NCI-H146 (cell line): Measurements from ENCODE around the gene HSPB8.
"Not testable (repeated sequence)": the region's sequence is repeated elsewhere in the genome, so short reads cannot be mapped to it uniquely, and the experiment has no call there.

Experiments
- DNase-seq: peaks from one replicate; lab custom pipeline; 2025; lab: John Stamatoyannopoulos, UW

Gene HSPB8

GRCh38 chr12:119206348-119207062 lies 27.8 kb downstream of the HSPB8 start:
- DNase-seq = no peak

DNA sequence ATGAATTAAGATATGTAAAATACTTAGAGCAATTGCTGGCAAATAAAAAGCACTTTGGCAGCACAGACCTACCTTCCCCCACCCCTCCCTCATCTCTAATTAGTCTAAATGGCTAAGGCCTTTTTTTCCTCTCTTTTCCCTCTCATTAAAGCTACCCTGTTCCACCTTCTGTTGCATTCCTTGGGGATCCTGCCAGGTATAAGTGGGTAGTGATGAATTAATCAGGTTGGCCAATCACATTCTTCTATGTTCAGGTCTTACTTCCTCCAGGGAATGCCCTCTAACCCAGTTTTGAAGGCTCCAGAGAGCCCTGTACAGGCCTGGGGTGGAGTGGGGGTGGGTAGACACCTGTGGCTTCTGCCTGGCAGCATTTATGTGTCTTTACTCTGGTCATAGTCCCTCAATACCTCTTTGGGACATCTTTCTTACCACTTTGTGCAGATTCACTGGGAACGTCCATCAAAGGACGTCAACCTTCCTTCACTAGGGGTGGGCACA lies 28.4 kb downstream of the HSPB8 start:
- DNase-seq = no peak

- peak; percentile 77 for DNase-seq
These were observed 29.9 kb downstream of the HSPB8 start for GRCh38 chr12:119208626-119209061.

DNA sequence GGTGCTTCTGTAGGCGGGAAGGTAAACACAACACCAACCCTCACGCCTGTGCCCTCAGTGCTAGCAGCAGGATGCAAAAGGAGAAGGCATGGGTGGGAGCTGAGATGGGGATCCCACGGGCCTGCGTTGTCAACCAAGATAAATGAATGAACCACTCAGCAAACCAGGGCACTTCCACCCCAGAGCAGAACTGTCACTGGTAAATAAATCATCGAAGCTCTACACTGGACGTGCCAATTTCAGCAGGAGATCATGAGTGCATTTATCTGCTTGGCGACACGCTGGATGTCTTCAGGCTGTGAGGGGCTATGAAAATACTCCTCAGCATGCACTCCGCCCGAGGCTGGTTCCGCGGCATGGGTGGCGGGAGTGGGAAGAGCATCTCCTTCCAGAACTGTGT lies 33.2 kb downstream of the HSPB8 start:
- no peak for DNase-seq

DNA sequence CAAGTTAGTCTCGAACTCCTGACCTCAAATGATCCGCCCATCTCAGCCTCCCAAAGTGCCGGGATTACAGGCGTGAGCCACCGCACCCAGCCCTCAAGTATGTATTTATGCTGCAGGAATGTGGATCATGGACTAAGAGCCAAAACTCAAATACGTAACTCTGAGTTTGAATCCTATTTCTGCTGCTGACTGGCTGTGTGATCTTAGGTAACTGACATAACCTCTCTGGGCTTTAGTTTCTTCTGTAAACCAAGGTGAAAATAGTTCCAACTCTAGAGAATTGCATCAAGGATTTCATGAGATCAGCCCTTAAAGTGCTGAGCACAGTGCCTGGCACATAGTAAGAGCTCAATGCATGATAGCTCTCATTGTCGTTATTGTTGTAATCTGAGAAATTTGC lies 37.4 kb downstream of the HSPB8 start:
- no peak for DNase-seq

DNA sequence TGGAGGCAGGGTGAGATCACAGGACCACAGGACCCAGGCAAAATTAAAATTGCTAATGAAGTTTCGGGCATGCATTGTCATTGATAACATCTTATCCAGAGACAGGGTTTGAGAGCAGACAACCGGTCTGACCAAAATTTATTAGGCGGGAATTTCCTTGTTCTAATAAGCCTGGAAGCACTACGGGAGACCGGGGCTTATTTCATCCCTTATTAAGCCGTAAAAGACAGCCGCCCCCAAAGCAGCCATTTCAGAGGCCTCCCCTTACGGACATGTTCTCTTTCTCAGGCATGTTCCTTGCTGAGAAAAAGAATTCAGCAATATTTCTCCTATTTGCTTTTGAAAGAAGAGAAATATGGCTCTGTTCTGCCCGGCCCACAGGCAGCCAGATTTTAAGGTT lies 40.1 kb downstream of the HSPB8 start:
- DNase-seq = not testable (repeated sequence)

DNA sequence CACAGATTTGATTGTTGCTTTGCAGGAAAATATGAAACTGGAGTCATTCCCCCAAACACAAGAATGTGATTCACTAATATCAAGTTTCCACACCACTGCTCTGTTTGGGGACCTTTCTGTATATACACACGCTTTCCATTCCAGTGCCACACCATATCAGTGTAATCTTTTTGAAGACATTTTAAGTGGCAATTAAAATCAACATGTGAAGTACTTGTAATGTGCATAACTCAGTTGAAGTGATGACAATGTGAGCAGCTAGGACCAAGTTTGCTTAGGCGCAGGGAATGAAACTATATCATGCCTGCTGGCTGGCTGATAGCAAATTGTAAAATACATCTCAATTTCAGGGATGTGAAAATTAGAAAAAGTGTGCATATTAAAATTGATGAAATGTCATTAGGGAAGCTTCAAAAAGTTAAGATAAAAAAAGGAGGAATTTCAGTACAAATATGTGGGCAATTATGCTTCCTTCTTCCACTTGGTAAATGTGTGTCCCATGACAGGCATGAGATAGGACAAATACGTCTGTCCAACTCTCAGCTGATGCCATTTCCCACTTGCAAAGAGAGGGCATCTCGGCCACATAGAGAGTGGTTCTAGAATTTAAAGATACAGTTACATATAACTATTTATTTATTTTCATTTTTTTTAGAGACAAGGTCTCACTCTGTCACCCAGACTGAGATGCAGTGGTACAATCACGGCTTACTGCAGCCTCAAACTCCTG lies 43.7 kb downstream of the HSPB8 start:
- DNase-seq = no peak

DNA sequence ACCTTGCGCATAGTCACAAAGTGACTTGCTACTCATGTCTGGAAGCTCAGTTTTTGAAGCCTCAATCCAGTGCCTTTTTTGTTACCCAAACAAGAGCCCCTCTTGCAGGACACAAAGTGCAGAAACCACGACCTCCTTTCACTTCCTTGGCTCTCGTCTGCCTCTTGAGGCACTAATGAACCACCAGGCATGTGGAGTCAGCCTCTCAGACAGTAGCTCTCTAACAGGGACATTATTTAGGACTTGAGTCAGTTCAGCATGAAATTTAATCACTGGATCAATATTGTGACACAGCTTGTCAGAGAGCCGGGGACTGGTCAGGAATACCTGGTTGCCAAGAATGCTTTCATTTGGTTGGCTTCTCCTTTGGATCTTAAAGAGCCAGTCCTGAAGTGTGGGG lies 46.7 kb downstream of the HSPB8 start:
- peak; percentile 45 for DNase-seq

GRCh38 chr12:119227292-119227691 lies 48.6 kb downstream of the HSPB8 start:
- DNase-seq = no peak

DNA sequence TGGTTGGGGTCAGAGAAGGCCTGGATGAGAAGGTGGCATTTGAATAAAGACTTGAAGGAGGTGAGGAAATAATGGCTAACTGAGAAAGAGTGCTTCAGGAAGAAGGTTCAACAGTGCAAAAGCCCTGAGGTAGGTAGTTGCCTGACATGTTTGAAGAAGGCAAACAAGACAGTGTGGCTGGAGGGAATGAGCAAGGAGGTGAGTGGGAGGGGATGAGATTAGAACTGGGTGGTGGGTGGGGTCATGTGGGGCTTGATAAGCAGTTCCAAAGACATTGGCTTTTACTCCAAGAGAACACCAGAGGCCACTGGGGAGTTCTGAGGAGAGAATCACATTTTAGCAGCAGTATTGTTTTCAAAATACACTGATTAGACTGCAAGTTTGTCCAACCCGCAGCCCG lies 50.5 kb downstream of the HSPB8 start:
- DNase-seq = no peak

DNA sequence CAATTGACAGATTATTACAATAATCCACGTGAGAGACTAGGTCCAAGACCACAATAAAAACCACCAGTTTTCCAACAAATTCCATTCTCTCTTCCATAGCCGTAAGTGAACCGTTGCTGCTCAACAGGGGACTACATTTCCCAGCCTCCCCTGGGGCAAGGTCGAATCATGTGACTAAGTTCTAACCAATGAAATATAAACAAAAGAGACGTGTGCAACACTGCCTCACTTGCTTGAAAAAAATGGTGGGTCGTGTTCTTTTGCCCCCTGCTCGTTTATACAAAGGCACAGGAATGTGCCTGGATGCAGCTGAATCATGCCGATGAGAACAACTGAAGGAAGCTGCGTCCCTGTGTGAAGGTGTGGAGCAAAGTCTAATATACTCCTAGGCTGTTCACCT lies 51.1 kb downstream of the HSPB8 start:
- peak; percentile 41 for DNase-seq

GRCh38 chr12:119230807-119231206 lies 52.1 kb downstream of the HSPB8 start:
- DNase-seq = no peak

- no peak for DNase-seq
These were observed 53.0 kb downstream of the HSPB8 start for GRCh38 chr12:119231774-119232173.

DNA sequence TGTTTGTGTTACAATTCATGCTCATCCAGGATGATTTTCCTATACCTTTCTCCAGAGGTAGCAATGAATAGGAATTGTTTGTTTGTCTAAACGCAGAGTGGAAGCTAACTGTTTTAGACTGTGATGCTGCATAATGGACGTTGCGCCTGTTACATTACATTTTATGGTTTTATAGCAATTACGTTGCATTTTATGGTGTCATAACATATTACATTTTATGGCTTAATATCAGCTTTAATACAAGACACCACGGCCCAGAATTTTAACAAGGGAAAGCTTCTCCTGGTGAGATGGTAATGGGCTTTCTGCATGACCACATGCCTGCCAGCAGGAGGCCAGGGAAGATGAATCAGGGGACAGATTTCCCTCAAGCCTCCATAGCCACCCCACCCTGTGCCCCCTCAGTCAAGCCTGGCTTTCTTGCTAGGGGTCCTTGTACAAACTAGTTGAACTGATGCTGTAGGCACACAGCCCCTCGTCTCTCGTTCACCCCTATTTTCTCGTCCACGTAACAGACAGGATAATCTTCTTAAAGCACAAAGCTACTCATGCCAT lies 56.5 kb downstream of the HSPB8 start:
- peak; percentile 16 for DNase-seq

DNA sequence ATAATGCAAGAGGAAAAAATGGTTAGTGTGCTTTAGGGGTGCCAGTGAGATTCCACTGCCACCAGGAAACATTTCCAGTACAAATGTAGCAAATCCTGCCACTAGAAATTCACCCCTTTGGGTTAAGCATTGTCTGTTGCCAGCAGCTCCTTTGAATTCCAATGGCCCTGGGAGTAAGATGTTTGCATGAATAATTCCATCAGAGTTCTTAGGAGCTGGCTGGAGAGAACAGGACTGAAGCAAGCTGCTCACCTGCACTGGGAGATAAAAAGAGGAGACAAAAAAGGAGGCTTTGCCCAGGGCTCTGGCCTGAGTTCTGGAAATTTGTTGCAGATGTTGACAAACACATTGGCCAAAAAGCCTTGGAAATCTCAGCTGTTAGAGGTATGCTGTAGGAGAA lies 57.6 kb downstream of the HSPB8 start:
- DNase-seq = no peak

DNA sequence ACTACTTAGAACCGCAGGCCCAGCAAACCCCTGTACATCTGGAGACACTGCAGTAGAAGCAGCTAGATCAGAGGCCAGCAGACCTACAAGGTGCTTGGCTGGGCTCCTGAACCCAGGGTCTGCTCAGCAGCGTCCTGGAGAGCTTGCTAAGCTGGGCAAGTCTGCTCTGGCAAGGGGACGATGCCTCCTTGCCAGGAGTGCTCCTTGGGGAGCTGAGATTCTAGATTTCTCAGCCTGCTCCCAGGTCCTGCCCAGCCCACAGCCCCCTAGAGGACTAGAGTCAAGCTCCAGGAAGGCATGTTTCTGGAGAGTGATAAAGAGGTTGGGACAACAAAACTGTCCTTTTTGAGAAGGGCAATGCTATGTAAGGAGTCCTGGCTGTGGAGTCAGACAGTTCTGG lies 60.3 kb downstream of the HSPB8 start:
- DNase-seq = no peak

- DNase-seq = no peak
These were observed 62.3 kb downstream of the HSPB8 start for GRCh38 chr12:119241049-119241448.

GRCh38 chr12:119241580-119242169 lies 62.9 kb downstream of the HSPB8 start:
- DNase-seq = no peak
